Measurements from ENCODE around the gene PLEKHA7.

PLEKHA7 gene

DNA sequence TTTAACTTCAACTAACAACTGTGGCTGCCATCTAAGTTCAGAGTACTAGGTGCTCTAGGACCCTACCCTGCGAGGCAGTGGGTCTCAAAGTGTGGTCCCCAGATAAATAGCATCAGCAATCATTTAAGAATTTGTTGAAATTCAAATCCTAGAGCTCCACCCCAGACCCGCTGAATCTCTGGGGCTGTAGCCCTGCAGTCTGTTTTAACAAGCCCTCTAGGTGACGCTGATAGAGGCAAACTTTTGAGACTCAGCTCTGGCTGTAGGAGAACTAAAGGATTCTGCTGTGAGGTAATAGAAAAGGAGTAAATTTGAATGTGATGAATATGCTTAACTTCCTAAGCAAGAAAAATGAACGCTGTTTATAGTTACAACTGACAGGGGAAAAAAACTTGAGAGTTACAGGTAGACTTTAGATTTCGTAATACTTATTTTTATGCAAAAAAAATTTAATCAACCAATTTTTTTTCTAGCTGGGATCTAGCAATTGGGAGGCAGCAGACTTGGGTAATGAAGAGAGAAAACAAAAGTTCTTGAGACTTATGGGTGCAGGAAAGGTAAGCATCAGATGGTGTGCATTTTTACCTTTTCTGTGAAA is 270.0 kb downstream of the PLEKHA7 start:
- no peak overlapping the region for H3K4me3 ChIP-seq (ENCODE audit: low read depth, low read length)
- DNase-seq (ENCODE audit: low read depth), result no peak
- TF ChIP-seq POLR2A (IDR thresholded peaks at IDR 0.05; ENCODE audit: extremely low read depth, insufficient read length) (no peak), MYC (IDR thresholded peaks at IDR 0.05; ENCODE audit: low read depth, low read length) (no peak)
- TF ChIP-seq, protein P1, sequence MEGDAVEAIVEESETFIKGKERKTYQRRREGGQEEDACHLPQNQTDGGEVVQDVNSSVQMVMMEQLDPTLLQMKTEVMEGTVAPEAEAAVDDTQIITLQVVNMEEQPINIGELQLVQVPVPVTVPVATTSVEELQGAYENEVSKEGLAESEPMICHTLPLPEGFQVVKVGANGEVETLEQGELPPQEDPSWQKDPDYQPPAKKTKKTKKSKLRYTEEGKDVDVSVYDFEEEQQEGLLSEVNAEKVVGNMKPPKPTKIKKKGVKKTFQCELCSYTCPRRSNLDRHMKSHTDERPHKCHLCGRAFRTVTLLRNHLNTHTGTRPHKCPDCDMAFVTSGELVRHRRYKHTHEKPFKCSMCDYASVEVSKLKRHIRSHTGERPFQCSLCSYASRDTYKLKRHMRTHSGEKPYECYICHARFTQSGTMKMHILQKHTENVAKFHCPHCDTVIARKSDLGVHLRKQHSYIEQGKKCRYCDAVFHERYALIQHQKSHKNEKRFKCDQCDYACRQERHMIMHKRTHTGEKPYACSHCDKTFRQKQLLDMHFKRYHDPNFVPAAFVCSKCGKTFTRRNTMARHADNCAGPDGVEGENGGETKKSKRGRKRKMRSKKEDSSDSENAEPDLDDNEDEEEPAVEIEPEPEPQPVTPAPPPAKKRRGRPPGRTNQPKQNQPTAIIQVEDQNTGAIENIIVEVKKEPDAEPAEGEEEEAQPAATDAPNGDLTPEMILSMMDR (IDR thresholded peaks at IDR 0.05; ENCODE audit: low read depth, low read length), result no peak
- TF ChIP-seq, protein P2, sequence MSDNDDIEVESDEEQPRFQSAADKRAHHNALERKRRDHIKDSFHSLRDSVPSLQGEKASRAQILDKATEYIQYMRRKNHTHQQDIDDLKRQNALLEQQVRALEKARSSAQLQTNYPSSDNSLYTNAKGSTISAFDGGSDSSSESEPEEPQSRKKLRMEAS (IDR thresholded peaks at IDR 0.05; ENCODE audit: low read depth, low read length), result no peak

DNA sequence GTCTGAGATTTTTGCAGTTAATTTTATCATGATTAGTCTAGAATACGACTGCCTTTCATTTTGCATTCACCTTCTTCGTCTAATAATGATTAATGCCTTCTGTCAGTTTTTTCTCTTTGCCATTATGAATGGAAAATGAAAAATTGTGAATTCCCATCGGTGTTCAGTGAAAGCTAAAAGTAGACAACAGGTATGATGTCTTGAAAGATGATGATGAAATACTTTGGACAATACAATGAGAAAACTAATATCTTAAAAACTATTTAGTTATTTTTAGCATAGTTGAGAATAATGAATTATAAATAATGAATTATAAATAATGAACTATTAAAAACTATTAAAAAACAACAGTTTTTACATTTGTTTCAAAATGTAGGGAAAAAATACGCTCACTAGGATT is 270.7 kb downstream of the PLEKHA7 start:
- no peak for DNase-seq (ENCODE audit: low read depth)
- no peak overlapping the region for H3K4me3 ChIP-seq (ENCODE audit: low read depth, low read length)
- TF ChIP-seq, protein P1 (IDR thresholded peaks at IDR 0.05; ENCODE audit: low read depth, low read length), result no peak
- no peak for TF ChIP-seq POLR2A (IDR thresholded peaks at IDR 0.05; ENCODE audit: extremely low read depth, insufficient read length)
- no peak for TF ChIP-seq MYC (IDR thresholded peaks at IDR 0.05; ENCODE audit: low read depth, low read length)
- TF ChIP-seq, protein P2 (IDR thresholded peaks at IDR 0.05; ENCODE audit: low read depth, low read length), result no peak

DNA sequence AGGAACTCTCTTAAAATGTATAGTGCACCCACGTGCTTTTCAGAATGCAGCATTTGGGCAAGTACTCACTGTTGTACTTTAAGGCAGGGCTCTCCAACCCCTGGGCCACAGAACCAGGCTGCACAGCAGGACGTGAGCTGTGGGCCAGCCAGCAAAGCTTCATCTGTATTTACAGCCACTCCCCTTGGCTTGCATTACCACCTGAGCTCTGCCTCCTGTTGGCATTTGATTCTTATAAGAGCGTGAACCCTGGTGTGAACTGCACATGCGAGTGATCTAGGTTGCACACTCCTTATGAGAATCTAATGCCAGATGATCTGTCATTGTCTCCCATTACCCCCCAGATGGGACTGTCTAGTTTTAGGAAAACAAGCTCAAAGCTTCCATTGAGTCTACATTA is 272.7 kb downstream of the PLEKHA7 start:
- TF ChIP-seq MYC (IDR thresholded peaks at IDR 0.05; ENCODE audit: low read depth, low read length) (no peak), POLR2A (IDR thresholded peaks at IDR 0.05; ENCODE audit: extremely low read depth, insufficient read length) (no peak)
- TF ChIP-seq, protein P1 (IDR thresholded peaks at IDR 0.05; ENCODE audit: low read depth, low read length), result no peak
- TF ChIP-seq, protein P2 (IDR thresholded peaks at IDR 0.05; ENCODE audit: low read depth, low read length), result no peak
- H3K4me3 ChIP-seq (ENCODE audit: low read depth, low read length), result peak overlapping the region; percentile 32
- no peak for DNase-seq (ENCODE audit: low read depth)

DNA sequence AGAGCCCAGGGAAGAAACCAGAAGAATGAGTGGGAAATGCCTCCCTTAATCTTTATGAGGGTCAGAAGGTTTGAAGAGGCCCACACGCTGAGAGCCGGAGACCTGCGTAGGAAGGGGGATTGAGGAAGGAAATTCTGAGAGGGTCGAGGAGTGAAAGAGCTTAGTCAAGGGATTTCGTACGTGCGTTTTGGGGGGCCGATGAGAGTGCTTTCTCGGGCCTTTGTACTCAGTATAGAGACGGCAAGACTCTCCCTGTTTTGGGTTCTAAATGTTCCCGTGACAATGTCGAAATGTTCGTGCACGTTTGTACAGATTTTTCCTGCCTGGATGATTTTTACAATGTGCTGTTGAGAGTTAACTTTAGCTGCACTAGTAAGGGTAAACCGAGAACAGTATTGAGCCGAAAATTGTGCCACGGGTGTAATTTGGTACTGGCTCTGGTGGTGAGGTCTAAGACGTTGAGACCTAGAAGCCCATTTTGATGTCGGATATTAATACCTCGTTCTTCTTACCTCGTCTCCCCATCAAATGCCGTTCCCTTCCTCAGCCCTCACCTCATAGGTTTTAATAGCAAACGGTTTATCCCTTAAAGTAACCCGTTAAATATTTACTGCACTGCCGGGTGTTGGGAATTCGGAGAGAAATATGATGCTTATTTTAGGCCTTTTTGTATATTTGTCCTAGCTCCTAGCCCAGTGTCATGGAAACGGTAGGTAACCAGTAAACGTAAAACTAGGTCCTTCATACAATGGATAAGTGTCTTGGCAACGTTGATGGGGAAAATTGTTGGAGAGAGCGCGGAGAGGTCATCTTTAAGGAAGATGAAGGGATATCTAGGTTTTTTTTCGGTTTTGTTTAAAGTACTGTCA is 275.0 kb downstream of the PLEKHA7 start:
- TF ChIP-seq POLR2A (IDR thresholded peaks at IDR 0.05; ENCODE audit: extremely low read depth, insufficient read length) (no peak), MYC (IDR thresholded peaks at IDR 0.05; ENCODE audit: low read depth, low read length) (no peak)
- TF ChIP-seq, protein P1 (IDR thresholded peaks at IDR 0.05; ENCODE audit: low read depth, low read length), result no peak
- TF ChIP-seq, protein P2 (IDR thresholded peaks at IDR 0.05; ENCODE audit: low read depth, low read length), result no peak
- H3K4me3 ChIP-seq (ENCODE audit: low read depth, low read length), result peak overlapping the region; percentile 87
- peak; percentile 13 for DNase-seq (ENCODE audit: low read depth)

DNA sequence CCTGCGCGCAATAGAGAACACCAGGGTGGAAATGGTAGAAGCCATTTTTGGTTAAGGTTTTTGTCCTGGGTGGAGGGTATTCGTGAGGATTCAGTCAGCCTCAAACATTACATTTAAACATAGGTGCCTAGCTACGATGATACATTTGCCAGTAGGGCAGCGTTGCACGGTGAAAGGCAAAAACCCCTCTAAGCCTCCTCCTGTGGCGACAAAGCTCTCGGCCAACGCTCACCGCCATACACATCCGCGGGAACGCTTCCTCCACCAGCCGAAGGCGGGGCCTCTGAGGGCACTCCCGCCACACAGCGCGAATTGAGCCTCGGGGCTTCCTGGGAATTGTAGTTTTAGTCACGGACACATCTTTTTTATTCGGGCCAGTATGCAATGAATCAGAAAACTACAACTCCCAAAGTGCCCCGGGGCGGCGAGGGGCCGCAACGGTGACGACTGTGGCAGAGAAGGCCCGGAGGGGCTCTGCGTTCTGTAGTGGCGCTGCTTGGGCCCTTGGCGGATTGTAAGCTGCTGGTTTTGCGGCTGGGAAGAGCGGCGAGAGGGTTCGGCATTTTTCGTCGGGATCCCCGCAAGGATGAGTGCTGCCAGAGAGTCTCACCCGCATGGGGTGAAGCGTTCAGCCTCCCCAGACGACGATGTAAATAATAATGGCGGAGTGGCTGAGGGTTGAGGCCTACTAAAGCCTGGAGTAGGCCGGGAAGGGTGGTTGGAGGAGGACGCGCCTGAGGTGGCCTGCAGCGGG is 275.8 kb downstream of the PLEKHA7 start, which contains the start of gene C11orf58:
Gene C11orf58, plus strand, starts transcription at position 455 of the 754 bp plus-strand sequence. Its CDS starts 132 bp downstream, at position 587.
- peak within 1 kb of the TSS; percentile 87 for H3K4me3 ChIP-seq (ENCODE audit: low read depth, low read length)
- DNase-seq (ENCODE audit: low read depth), result peak; percentile 95
- TF ChIP-seq, protein P1 (IDR thresholded peaks at IDR 0.05; ENCODE audit: low read depth, low read length), result no peak
- TF ChIP-seq, protein P2 (IDR thresholded peaks at IDR 0.05; ENCODE audit: low read depth, low read length), result 0 out of 2 replicates have a peak, but pooled peaks have one; percentile 17
- TF ChIP-seq POLR2A (IDR thresholded peaks at IDR 0.05; ENCODE audit: extremely low read depth, insufficient read length) (peak; percentile 98), MYC (IDR thresholded peaks at IDR 0.05; ENCODE audit: low read depth, low read length) (no peak; the same call in 1 of the 2 replicates)
